GM21723 (cell line): ENCODE results near the gene ACACA.

Experiments
- ATAC-seq: cut with Tn5 transposase; IDR thresholded peaks from one replicate; pipeline ENCODE4 v1.9.1; 2021; ENCODE audit warnings: mild to moderate bottlenecking, moderate library complexity; ENCODE audit not compliant: unreplicated experiment

ACACA gene

GRCh38 chr17:37142294-37142896 is 264.2 kb downstream of the ACACA start:
- ATAC-seq: no peak

GRCh38 chr17:37138571-37139120 is 268.0 kb downstream of the ACACA start:
- ATAC-seq: no peak

DNA sequence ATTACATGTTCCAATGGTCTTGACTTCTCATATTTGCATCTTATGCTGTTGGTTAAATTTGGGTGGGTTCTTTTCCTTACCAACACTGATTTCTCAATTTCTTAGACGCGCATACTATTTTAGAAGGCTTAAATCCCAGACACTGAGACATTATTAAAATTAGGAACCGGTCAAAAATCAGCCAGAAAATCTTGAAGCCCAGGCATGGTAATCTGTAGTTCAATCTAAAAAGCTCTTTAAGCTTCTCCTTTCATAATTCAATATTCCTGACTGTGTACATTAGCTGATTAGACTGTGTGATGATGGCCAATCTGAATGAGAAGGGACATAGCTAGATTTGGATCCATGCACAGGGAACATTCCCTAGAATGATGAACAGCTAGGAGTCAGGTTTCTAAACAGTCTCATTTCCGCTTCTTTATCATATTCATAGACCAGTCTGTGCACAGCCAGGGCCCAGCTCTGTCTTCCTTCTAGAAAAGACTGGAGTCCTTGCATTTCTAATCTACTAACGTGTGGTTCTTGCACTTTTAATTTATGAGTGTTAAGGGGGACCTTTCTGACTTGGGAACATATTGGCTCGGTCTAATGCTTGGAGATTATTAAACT is 268.6 kb downstream of the ACACA start:
- ATAC-seq: no peak

GRCh38 chr17:37137070-37137610 is 269.5 kb downstream of the ACACA start:
- no peak for ATAC-seq

- ATAC-seq: no peak
Measured at GRCh38 chr17:37135576-37135975, 271.1 kb downstream of the ACACA start.

- no peak for ATAC-seq
Measured at GRCh38 chr17:37134050-37134449, 272.6 kb downstream of the ACACA start.

GRCh38 chr17:37133136-37133535 is 273.5 kb downstream of the ACACA start:
- no peak for ATAC-seq

- ATAC-seq: no peak
Measured at GRCh38 chr17:37131669-37132611, 274.7 kb downstream of the ACACA start.

DNA sequence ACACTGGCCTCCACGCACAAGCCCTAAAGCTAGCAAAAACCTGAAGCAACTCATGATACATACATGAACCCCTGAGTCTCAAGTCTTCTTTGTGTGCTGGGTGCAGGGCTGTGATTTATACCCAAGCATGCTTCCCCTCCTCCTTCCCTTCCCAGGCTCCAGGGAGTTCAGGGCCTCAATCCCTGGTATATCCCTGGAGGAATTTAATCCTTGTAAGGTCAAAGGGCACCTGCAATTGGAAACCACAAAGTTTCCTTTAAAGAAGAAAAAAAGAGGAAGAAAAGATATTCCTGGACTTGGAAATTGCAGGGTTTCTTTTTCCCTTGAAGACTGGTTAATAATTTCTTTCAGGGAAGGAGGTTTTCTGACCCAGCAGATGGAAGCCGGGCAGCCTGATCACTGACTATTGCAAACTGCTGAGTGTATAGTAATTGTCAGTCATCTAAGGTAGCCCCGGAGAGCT is 275.6 kb downstream of the ACACA start:
- no peak for ATAC-seq

- no peak for ATAC-seq
Measured at GRCh38 chr17:37124821-37125173, 281.8 kb downstream of the ACACA start.

DNA sequence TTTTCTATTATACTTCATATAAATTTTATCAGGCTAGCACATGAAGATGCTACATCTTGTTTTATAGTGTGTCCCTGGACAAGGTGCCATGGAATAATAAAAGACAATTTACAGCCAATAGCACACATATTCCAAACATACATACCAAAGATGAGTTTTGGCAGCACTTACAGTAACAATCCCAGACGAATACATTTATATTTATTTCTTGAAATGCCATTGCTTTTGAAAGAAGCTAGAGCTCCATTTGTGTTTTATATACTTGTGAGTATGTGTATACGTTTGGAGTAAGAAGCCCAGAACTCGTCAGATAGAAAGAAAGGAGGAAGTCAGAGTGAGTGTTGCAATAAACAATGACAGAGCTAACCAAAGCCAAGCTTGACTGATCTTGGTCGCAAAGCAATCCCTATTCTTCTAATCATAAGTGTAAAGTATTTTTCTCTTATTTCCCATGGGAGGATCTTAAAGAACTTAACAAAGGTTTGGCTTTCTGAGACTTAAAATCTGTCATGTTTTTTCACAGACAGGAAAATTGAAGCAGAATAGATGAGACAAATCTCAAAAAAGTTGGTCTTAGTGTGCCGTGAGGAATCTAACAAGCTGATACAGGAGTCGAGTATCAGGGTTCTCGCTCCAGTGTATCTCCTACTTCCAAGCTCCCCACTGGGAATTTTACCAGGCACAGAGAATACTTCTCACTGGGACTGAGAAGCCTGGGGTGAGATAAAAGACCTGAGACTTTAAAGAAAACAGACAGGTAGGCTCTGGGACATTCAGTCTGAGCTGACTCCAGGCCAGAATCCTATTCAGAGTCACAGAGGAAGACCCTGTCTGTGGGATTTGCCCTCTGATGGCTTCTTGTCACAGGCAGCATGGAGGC is 282.5 kb downstream of the ACACA start:
- no peak for ATAC-seq

- ATAC-seq: no peak
Measured at GRCh38 chr17:37123386-37123785, 283.2 kb downstream of the ACACA start.

DNA sequence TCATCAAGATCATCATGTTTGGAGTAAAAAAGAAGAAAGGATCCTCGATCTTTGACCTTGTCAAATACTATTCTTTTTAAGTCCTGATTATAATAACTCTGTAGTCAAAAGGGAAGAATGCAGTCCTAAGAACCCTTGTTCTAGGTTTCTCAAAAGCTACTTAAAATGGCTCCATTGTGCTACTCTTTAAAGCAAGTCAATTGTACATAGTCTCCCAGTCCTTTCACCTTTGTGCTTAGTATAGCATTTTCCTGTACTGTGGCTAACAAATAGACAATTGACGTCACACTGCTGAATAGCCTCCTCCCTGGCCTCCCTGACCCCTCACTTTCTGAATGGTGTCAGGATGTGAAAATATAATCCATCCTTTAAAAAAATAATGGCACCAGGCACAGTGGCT is 285.0 kb downstream of the ACACA start:
- ATAC-seq: no peak

GRCh38 chr17:37118366-37119137 is 288.1 kb downstream of the ACACA start:
- ATAC-seq: no peak

- no peak for ATAC-seq
Measured at GRCh38 chr17:37117373-37118142, 289.1 kb downstream of the ACACA start.

GRCh38 chr17:37116671-37117185 is 289.9 kb downstream of the ACACA start:
- no peak for ATAC-seq

- ATAC-seq: no peak
Measured at GRCh38 chr17:37111329-37111728, 295.3 kb downstream of the ACACA start.

DNA sequence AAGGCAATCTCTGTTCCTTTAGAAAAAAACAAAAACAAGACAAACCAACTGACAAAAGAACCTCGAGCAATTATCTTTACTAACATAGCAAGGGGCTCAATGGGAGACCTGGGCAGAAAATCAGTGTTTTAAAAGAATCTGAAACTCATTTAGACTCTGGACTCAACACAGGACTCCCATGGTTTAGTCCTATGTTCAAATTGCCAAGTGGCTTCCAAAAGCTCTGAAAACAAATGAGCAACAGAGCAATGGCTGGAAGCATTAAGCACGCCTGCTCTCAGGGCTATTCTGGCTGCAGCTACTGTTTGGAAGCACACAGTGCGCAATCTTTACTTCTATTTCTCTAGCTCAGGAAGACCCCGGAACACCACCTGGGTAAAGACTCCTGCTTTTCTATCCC is 295.9 kb downstream of the ACACA start:
- ATAC-seq: no peak
